ENCODE results near the gene ALOX12B. TPM values are rescaled to one million over a fixed set of nuclear protein-coding genes. Genes with fewer than 3 reads are reported as not detected.

ALOX12B gene
- total and polyA plus RNA-seq, 2 of the 13 experiments (the other 11 are each of a cell fraction or from before 2014, with no cell fraction given): 0.13 TPM; not detected in 1

- TF ChIP-seq, protein P1, sequence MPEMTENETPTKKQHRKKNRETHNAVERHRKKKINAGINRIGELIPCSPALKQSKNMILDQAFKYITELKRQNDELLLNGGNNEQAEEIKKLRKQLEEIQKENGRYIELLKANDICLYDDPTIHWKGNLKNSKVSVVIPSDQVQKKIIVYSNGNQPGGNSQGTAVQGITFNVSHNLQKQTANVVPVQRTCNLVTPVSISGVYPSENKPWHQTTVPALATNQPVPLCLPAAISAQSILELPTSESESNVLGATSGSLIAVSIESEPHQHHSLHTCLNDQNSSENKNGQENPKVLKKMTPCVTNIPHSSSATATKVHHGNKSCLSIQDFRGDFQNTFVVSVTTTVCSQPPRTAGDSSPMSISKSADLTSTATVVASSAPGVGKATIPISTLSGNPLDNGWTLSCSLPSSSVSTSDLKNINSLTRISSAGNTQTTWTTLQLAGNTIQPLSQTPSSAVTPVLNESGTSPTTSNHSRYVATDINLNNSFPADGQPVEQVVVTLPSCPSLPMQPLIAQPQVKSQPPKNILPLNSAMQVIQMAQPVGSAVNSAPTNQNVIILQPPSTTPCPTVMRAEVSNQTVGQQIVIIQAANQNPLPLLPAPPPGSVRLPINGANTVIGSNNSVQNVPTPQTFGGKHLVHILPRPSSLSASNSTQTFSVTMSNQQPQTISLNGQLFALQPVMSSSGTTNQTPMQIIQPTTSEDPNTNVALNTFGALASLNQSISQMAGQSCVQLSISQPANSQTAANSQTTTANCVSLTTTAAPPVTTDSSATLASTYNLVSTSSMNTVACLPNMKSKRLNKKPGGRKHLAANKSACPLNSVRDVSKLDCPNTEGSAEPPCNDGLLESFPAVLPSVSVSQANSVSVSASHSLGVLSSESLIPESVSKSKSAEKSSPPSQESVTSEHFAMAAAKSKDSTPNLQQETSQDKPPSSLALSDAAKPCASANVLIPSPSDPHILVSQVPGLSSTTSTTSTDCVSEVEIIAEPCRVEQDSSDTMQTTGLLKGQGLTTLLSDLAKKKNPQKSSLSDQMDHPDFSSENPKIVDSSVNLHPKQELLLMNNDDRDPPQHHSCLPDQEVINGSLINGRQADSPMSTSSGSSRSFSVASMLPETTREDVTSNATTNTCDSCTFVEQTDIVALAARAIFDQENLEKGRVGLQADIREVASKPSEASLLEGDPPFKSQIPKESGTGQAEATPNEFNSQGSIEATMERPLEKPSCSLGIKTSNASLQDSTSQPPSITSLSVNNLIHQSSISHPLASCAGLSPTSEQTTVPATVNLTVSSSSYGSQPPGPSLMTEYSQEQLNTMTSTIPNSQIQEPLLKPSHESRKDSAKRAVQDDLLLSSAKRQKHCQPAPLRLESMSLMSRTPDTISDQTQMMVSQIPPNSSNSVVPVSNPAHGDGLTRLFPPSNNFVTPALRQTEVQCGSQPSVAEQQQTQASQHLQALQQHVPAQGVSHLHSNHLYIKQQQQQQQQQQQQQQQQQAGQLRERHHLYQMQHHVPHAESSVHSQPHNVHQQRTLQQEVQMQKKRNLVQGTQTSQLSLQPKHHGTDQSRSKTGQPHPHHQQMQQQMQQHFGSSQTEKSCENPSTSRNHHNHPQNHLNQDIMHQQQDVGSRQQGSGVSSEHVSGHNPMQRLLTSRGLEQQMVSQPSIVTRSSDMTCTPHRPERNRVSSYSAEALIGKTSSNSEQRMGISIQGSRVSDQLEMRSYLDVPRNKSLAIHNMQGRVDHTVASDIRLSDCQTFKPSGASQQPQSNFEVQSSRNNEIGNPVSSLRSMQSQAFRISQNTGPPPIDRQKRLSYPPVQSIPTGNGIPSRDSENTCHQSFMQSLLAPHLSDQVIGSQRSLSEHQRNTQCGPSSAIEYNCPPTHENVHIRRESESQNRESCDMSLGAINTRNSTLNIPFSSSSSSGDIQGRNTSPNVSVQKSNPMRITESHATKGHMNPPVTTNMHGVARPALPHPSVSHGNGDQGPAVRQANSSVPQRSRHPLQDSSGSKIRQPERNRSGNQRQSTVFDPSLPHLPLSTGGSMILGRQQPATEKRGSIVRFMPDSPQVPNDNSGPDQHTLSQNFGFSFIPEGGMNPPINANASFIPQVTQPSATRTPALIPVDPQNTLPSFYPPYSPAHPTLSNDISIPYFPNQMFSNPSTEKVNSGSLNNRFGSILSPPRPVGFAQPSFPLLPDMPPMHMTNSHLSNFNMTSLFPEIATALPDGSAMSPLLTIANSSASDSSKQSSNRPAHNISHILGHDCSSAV (CRISPR knock-in tag; IDR thresholded peaks at IDR 0.05; ENCODE audit: borderline replicate concordance): no peak
- TF ChIP-seq, protein P2, sequence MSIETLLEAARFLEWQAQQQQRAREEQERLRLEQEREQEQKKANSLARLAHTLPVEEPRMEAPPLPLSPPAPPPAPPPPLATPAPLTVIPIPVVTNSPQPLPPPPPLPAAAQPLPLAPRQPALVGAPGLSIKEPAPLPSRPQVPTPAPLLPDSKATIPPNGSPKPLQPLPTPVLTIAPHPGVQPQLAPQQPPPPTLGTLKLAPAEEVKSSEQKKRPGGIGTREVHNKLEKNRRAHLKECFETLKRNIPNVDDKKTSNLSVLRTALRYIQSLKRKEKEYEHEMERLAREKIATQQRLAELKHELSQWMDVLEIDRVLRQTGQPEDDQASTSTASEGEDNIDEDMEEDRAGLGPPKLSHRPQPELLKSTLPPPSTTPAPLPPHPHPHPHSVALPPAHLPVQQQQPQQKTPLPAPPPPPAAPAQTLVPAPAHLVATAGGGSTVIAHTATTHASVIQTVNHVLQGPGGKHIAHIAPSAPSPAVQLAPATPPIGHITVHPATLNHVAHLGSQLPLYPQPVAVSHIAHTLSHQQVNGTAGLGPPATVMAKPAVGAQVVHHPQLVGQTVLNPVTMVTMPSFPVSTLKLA (IDR thresholded peaks at IDR 0.05): peak; percentile 69; the same call in 1 of the 2 replicates
- TF ChIP-seq JUND (CRISPR knock-in tag; IDR thresholded peaks at IDR 0.05): no peak
- TF ChIP-seq CBX5 (CRISPR knock-in tag; IDR thresholded peaks at IDR 0.05; ENCODE audit: borderline replicate concordance): 0 out of 2 replicates have a peak, but pooled peaks have one; percentile 10
- no peak for TF ChIP-seq ZNF33A (CRISPR knock-in tag; IDR thresholded peaks at IDR 0.05; ENCODE audit: borderline replicate concordance)
- TF ChIP-seq ZNF446 (CRISPR knock-in tag; IDR thresholded peaks at IDR 0.05): no peak
- no peak for TF ChIP-seq FOXA1 (IDR thresholded peaks at IDR 0.05)
- 0 out of 2 replicates have a peak, but pooled peaks have one; percentile 2 for TF ChIP-seq FOXA1 (CRISPR knock-in tag; IDR thresholded peaks at IDR 0.05)
- TF ChIP-seq CHCHD3 (CRISPR knock-in tag; IDR thresholded peaks at IDR 0.05): no peak
- TF ChIP-seq ZNF850 (CRISPR knock-in tag; conservative IDR thresholded peaks at IDR 0.05): no peak
- TF ChIP-seq ARNT (IDR thresholded peaks at IDR 0.05): no peak
- no peak for TF ChIP-seq TEAD2 (CRISPR knock-in tag; IDR thresholded peaks at IDR 0.05)
- TF ChIP-seq, protein P3, sequence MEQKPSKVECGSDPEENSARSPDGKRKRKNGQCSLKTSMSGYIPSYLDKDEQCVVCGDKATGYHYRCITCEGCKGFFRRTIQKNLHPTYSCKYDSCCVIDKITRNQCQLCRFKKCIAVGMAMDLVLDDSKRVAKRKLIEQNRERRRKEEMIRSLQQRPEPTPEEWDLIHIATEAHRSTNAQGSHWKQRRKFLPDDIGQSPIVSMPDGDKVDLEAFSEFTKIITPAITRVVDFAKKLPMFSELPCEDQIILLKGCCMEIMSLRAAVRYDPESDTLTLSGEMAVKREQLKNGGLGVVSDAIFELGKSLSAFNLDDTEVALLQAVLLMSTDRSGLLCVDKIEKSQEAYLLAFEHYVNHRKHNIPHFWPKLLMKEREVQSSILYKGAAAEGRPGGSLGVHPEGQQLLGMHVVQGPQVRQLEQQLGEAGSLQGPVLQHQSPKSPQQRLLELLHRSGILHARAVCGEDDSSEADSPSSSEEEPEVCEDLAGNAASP (CRISPR knock-in tag; IDR thresholded peaks at IDR 0.05; ENCODE audit: borderline replicate concordance): no peak
- no peak for TF ChIP-seq NFKBIZ (CRISPR knock-in tag; IDR thresholded peaks at IDR 0.05)
- no peak for TF ChIP-seq PRPF4 (IDR thresholded peaks at IDR 0.05; ENCODE audit: low read depth, low read length, poor library complexity, severe bottlenecking)
- TF ChIP-seq SOX5 (CRISPR knock-in tag; IDR thresholded peaks at IDR 0.05; ENCODE audit: borderline replicate concordance): no peak
These were observed 30.7 kb upstream of the ALOX12B start, which contains the start of gene ALOXE3 (continued) for GRCh38 chr17:8117980-8118768.

Measured in HepG2 (cell line).